ENCODE data around the gene FERMT2.

GRCh38 chr14:52950410-52950897, 396 bp downstream of the FERMT2 start:
- TF ChIP-seq CTCF (IDR thresholded peaks at IDR 0.05) (no peak), RARB (CRISPR knock-in tag; IDR thresholded peaks at IDR 0.05) (no peak), RAD21 (conservative IDR thresholded peaks at IDR 0.05 in 1 of 2, IDR thresholded peaks at IDR 0.05 in 1 of 2) (no peak), RCOR1 (IDR thresholded peaks at IDR 0.05; ENCODE audit: low read depth, low read length) (no peak), USF2 (IDR thresholded peaks at IDR 0.05) (no peak), BCL3 (IDR thresholded peaks at IDR 0.05) (no peak)
